Stimulated activated CD8-positive, alpha-beta memory T cell treated with anti-CD3 and anti-CD28 coated beads, Interleukin-12 subunit alpha, Interleukin-12 subunit beta, amount 100 ng/mL, for 24 hours (primary cell): ENCODE measurements around the gene COG7.
"Not testable (repeated sequence)": the region's sequence is repeated elsewhere in the genome, so short reads cannot be mapped to it uniquely, and the experiment has no call there.

ENCODE experiments used
- DNase-seq: peaks from one replicate; pipeline ENCODE4 v3.0.0-alpha.2; 2020; ENCODE audit errors: extremely low read depth

Gene COG7

GRCh38 chr16:23469814-23470213 is 16.8 kb upstream of the COG7 start:
- no peak for DNase-seq

- DNase-seq: no peak
These were observed 13.3 kb upstream of the COG7 start for GRCh38 chr16:23466162-23466885.

GRCh38 chr16:23465179-23465578 is 12.2 kb upstream of the COG7 start:
- DNase-seq: no peak

GRCh38 chr16:23464196-23464595 is 11.2 kb upstream of the COG7 start:
- DNase-seq: no peak

- DNase-seq: not testable (repeated sequence)
These were observed 10.0 kb upstream of the COG7 start for GRCh38 chr16:23462994-23463393.

GRCh38 chr16:23453338-23454052 is 506 bp upstream of the COG7 start:
- DNase-seq: no peak

GRCh38 chr16:23452221-23452571 is 793 bp downstream of the COG7 start:
- DNase-seq: no peak

- DNase-seq: no peak
These were observed 4.6 kb downstream of the COG7 start for GRCh38 chr16:23448392-23448791.

GRCh38 chr16:23437542-23437941 is 15.4 kb downstream of the COG7 start:
- not testable (repeated sequence) for DNase-seq

GRCh38 chr16:23436951-23437350 is 16.0 kb downstream of the COG7 start:
- no peak for DNase-seq

- DNase-seq: peak; percentile 12
These were observed 17.5 kb downstream of the COG7 start for GRCh38 chr16:23435500-23435899.

- DNase-seq: no peak
These were observed 18.6 kb downstream of the COG7 start for GRCh38 chr16:23434380-23434779.

GRCh38 chr16:23433261-23433920 is 19.6 kb downstream of the COG7 start:
- no peak for DNase-seq

GRCh38 chr16:23432176-23433128 is 20.5 kb downstream of the COG7 start:
- no peak for DNase-seq

- DNase-seq: no peak
These were observed 24.6 kb downstream of the COG7 start for GRCh38 chr16:23428351-23428750.

GRCh38 chr16:23424292-23424958 is 28.6 kb downstream of the COG7 start:
- DNase-seq: no peak

GRCh38 chr16:23423496-23424049 is 29.4 kb downstream of the COG7 start:
- DNase-seq: no peak

GRCh38 chr16:23420011-23420410 is 33.0 kb downstream of the COG7 start:
- DNase-seq: no peak

- DNase-seq: no peak
These were observed 36.2 kb downstream of the COG7 start for GRCh38 chr16:23416816-23417215.

GRCh38 chr16:23414731-23415130 is 38.3 kb downstream of the COG7 start:
- DNase-seq: no peak

- no peak for DNase-seq
These were observed 42.8 kb downstream of the COG7 start for GRCh38 chr16:23410176-23410575.
